Fibroblast of skin of abdomen (primary cell): ENCODE data around the gene CHST4. TPM values are rescaled to one million over a fixed set of nuclear protein-coding genes. Genes with fewer than 3 reads are reported as not detected.
A peak's percentile ranks its signal among the peaks of the same experiment; 100 is the strongest.
"Not testable (repeated sequence)": the region's sequence is repeated elsewhere in the genome, so short reads cannot be mapped to it uniquely, and the experiment has no call there.

ENCODE experiments used
- DNase-seq: peaks from one replicate; pipeline ENCODE4 v3.0.0-alpha.2; 2013
- polyA plus RNA-seq, 2 experiments: library from polyadenylated mRNA; unstranded; fragments of 120-200 nt; gene quantifications; one replicate each; pipeline ENCODE4 v1.2.1, GENCODE V29; 2013; ENCODE audit not compliant: insufficient read length in 2 of 2

The CHST4 gene
- not detected for polyA plus RNA-seq (2013, experiment 1 of 2; ENCODE audit: insufficient read length)
- not detected for polyA plus RNA-seq (2013, experiment 2 of 2; ENCODE audit: insufficient read length)

DNA sequence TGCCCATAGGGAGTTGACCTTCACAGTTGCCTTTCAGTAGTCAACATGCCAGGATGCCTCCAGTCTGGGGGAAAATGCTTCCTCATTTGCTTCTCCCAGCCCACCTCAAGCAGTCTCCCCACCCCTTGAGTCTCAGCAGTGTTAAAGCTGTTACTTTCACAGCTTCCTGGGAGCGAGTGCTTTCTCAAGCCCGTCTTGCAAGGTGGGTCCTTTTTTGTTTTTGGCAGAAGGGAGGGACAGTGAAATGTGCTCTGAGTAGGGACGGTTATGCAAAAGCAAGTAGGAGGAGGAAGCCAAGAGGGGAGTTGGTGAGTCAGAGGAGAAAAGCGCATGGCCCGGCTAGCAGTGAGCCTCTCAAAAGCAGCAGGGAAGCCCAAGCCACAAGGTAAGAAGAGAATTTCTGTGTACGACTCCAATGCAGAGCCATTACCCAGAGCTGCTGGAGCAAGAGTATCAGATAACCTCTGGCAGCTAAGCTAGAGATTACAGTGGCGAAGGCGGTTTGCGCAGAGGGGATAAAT lies at the start of gene CHST4:
CHST4 (plus strand) TSS at position 316 of the 521 bp plus-strand sequence. CDS start 10,252 bp downstream, outside the sequence.
- peak; percentile 64 for DNase-seq

DNA sequence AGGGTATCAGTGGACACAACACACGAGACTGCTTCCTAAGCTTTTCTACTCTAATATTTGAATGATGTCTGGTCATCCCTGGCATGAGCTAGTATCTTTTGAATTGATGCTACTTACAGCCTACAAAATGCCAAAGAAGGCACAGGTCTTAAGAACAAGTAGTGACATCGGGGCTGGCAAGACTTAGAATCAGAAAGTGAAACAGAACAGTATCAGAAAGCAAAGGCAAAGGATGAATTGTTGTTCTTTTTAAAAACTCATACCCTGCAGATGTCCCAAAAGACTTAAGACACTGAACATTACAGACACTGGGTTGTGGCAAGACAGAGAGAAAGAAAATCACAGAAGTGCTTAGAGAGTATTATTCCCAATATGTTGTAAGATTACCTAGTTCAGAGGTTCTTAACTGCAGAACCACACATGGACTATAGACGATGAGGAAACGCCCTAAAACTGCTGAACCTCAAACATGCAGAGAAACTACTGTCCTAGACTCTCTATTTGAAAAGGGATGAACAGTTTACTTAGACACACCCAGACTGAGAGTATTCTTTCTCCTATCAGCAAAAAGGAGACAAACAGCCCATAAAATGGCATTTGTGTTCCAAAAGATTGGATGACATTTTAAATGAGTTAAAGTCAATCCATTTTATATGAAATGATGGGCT lies 49.6 kb upstream of the CHST4 start:
- DNase-seq: no peak

DNA sequence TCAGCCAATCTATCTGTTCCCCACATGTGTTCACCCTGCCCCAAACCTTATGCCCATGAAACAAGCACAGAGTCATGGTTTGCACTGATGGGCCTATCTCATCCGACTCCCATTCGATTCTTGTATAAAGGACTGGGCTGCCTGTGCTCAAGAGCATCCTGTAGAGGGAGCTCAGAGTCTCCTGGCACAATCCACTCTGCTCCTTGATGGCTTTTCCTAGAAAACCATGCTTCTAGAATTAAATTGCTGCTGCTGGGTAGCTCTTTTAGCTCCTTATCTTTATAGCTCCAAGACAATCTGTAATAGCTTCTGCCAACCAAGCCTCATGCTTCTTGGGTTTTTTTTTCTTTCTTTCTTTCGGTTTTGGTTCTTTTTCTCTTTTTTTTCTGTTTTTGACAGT lies 46.8 kb upstream of the CHST4 start:
- DNase-seq: no peak

GRCh38 chr16:71480956-71481355 lies 45.3 kb upstream of the CHST4 start:
- no peak for DNase-seq

DNA sequence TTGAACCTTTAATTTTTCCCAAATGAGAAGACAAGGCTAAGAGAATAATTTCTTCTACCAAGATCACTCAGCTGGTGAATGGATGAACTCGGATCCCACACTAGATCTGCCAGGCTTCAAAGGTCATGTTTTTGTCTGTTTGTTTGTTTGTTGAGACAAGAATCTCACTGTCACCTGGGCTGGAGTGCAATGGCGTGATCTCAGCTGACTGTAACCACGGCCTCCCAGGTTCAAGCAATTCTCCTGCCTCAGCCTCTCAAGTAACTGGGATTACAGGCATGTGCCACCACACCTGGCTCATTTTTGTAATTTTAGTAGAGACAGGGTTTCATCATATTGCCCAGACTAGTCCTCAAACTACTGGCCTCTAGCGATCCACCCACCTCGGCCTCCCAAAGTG lies 43.7 kb upstream of the CHST4 start:
- DNase-seq: no peak

- peak; percentile 91 for DNase-seq
Observed at GRCh38 chr16:71484006-71484893, 42.0 kb upstream of the CHST4 start.

GRCh38 chr16:71489122-71489521 lies 37.1 kb upstream of the CHST4 start, which contains the start of gene ZNF19:
Gene ZNF19 (minus strand): TSS chr16:71489324. CDS start chr16:71482114, 7,210 bp downstream.
- no peak for DNase-seq

- DNase-seq: no peak
Observed at GRCh38 chr16:71490361-71490760, 35.9 kb upstream of the CHST4 start.

- no peak for DNase-seq
Observed at GRCh38 chr16:71491054-71491453, 35.2 kb upstream of the CHST4 start.

GRCh38 chr16:71492786-71493185 lies 33.4 kb upstream of the CHST4 start:
- no peak for DNase-seq

DNA sequence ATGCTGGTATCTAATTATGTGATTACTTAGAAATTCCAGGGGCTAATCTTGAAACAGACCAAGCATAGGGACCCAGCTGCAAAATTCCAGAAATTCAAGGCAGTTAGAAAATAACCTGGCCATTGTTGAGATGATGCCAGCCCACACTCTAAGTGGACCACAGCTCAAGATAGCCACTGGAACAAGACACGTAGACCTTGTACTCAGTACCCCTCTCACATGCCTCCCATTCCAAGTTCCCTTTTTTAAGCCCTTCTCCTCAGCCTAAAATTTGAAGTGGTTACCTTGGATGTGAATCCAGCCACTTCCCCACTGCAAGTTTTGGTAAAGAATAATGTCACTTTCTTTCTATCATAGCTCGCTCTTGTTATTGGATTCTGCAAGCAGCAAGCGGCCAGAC lies 33.0 kb upstream of the CHST4 start:
- no peak for DNase-seq

GRCh38 chr16:71498031-71498430 lies 28.2 kb upstream of the CHST4 start:
- DNase-seq: no peak

DNA sequence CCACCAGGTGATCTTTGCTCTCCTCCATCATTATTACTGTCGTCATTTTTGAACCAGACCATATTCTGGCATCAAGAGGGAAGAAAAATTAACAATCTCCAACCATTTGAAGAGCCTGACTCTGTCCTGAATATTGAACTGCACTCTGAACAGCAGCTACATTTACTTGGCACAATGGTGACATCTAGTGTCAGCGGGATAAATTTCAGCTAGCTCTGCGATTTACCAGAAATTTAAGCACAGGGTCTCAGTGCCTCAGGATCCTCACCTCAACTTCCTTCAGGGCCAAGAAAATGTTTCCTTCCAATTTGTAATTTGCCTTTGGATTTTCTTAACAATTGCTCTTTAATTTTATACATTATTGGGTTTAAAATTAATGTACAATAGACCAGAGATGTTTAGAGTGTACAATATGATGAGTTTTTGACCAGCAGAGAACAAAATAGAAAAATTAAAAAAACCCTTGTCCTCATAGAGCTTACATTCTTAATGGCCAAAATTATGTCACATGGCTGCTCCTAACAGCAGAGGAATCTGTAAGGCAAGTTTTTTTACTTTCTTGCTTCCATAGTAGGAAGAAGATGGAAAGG lies 26.4 kb upstream of the CHST4 start:
- peak; percentile 45 for DNase-seq

GRCh38 chr16:71500964-71501363 lies 25.3 kb upstream of the CHST4 start:
- DNase-seq: no peak

- no peak for DNase-seq
Observed at GRCh38 chr16:71501547-71501946, 24.7 kb upstream of the CHST4 start.

- not testable (repeated sequence) for DNase-seq
Observed at GRCh38 chr16:71504051-71504450, 22.2 kb upstream of the CHST4 start.

GRCh38 chr16:71504901-71505300 lies 21.3 kb upstream of the CHST4 start:
- no peak for DNase-seq

GRCh38 chr16:71507061-71507460 lies 19.2 kb upstream of the CHST4 start:
- DNase-seq: no peak

DNA sequence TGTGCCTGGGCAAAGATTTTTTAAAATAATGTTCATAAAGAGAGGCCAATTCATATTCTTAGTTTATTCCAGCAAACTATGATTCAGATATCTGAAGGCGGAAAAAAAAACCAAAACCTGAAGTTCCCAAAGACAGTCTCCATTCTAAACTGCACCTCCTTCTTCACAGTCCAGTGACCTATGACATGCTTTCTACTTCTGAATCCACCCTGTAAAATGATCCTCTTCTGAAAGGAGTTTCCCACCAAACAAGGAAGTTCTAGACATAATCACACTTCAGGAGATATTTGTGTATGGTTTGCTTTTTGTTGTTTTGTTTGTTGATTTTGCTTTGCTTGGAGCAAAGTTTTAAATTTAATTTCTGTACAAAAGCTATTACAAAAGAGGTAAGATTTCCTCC lies 12.9 kb upstream of the CHST4 start:
- no peak for DNase-seq

- no peak for DNase-seq
Observed at GRCh38 chr16:71514476-71514875, 11.8 kb upstream of the CHST4 start.

- DNase-seq: no peak
Observed at GRCh38 chr16:71515026-71515425, 11.2 kb upstream of the CHST4 start.

DNA sequence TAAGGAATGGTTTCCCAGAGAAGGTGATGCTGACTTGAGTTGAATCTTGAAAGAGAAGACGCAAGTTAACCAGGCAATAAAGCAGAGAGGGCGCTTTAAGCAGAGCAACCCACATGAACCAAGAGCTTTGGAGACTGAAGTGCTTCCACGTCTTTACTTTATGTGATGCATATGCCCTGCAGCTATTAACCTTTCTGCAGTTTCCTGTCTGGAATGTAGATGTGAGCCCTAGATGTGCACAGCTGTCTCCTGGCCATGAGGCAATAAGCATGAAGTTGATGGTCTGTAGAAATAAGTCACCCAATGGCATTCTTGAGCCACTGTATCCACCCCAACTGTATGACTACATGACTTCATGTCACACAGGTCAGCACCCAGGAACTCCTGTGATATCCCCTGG lies 5.7 kb upstream of the CHST4 start:
- no peak for DNase-seq
